Measurements from ENCODE around the gene SPIB.

Gene SPIB

DNA sequence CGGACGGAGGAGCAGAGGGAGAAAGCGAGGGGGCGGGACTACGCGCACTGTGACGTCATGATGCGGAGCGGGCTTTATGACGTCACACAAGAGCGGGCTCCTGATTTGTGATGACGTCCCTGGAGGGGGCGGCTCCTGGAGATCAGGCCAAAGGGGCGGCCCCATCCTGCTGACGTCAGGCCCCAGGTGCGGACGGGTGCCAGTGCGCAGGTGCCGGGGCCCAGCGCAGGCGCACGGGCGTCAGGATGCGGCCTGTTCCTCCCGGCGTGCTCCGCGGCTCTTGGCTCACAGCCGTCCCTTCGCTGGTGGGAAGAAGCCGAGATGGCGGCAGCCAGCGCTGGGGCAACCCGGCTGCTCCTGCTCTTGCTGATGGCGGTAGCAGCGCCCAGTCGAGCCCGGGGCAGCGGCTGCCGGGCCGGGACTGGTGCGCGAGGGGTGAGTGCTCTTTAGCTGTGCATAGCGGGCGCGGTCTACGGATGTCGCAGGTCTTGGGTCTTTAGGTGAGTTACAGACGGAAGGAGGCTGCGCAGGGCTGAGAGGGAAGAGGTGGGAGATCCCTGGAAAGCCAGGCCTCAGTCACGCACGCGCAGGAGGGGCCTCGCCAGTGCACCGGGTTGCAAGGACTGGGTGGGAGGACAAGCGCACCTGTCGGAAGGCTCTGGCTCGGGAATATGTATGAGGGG lies 57.6 kb downstream of the SPIB start, which contains the start of the genes EMC10 and GARIN5A:
Gene EMC10, plus strand, starts transcription at position 284 of the 683 bp plus-strand sequence. Its CDS starts 38 bp downstream, at position 322.
Gene GARIN5A, minus strand, starts transcription at position 625 of the 683 bp plus-strand sequence. Its CDS starts 460 bp downstream, at position 165.
- DNase-seq, result peak; percentile 96

DNA sequence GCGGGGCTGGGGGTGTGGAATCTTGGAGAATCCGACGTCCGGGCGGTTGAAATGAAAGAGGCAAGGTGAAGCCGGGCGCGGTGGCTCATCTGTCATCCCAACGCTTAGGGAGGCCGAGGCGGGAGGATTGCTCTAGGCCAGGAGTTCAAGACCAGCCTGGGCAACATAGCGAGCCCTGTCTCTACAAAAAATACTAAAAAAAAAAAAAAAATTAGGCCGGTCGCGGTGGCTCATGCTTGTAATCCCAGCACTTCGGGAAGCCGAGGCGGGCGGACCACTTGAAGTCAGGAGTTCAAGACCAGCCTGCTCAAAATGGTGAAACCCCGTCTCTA lies 58.1 kb downstream of the SPIB start:
- DNase-seq, result no peak

DNA sequence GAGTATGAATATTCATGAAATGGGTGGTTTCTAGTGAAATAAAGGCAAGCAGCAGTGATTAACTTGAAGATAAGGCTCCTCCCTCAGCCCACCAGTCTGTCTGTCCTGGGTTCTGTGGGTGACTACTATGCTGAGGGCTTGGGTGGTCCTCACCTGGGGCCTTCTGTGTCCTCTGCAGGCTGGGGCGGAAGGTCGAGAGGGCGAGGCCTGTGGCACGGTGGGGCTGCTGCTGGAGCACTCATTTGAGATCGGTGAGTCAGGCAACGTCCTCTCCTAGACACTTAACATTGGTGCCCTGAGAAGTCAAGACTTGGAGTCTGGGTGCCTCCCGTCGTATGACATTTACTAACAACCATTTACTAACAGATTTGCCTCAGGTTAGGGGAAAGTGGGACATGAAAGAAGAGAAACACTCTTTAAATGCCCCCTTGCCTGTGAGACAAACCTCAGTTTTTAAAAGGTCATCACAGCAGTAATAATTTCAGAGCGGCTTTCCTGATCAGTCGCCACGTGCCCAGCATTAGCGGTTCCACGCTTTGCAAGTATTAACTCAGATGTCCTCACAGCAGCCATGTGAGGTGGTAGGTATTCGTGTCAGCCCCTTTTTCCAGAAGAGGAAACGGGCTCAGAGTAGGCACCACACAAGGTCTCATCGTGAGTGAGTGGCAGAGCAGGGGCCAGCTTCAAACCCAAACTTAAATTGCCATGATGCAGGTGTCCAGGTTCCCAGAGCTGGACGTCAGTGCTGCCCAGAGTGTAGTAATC lies 59.2 kb downstream of the SPIB start:
- DNase-seq, result no peak

DNA sequence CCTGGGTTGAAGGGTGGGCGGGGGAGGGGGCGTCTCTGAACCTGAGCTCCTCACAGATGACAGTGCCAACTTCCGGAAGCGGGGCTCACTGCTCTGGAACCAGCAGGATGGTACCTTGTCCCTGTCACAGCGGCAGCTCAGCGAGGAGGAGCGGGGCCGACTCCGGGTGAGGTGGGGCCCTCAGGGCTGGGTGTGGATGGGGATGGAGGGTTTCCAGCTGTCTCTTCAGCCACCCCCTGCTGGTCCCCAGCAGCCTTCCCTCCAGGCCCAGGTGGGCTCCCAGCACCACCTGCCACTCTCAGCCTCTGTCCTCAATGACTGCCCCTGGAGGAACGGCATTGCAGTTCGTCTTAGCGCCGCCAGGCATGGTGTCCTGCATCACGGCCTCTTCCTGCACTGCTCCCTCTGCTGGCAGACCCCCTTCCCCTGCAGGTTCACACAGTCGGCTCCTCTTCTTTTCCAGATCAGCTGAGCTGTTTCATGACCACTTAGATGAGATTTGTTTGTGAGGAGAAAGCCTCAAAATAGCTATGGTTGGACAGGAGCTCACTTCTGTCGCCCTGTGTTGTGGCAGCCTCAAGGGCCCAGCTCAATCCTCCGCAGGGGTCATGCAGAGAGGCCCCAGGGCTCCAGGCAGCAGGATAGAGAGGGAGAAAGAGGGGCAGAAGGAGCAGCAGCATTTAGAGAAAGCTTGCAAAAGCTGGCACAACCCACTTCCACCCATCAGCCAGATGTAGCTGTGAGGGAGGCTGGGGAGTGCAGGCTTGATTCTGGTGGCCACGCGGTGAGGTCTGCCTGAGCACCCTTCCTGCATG lies 60.4 kb downstream of the SPIB start:
- no peak for DNase-seq

DNA sequence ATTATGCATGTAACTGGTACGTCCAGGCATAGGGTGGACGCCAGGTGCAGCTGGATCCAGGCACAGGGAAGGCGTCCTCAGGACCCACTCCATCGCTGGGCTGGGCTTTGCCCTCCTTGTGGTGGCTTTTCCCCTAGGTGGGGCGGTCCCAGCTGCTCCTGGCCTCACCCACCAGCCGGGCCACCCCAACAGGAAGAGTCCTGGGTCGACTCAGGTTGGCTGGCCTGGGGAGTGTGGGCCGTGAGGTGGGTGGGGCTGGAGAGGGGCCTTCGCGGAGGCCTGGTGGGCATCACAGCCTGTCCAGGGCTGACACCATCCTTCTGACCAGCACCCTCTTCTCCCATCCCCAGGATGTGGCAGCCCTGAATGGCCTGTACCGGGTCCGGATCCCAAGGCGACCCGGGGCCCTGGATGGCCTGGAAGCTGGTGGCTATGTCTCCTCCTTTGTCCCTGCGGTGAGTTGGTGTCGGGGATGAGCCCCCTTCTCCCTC lies 61.1 kb downstream of the SPIB start:
- no peak for DNase-seq

DNA sequence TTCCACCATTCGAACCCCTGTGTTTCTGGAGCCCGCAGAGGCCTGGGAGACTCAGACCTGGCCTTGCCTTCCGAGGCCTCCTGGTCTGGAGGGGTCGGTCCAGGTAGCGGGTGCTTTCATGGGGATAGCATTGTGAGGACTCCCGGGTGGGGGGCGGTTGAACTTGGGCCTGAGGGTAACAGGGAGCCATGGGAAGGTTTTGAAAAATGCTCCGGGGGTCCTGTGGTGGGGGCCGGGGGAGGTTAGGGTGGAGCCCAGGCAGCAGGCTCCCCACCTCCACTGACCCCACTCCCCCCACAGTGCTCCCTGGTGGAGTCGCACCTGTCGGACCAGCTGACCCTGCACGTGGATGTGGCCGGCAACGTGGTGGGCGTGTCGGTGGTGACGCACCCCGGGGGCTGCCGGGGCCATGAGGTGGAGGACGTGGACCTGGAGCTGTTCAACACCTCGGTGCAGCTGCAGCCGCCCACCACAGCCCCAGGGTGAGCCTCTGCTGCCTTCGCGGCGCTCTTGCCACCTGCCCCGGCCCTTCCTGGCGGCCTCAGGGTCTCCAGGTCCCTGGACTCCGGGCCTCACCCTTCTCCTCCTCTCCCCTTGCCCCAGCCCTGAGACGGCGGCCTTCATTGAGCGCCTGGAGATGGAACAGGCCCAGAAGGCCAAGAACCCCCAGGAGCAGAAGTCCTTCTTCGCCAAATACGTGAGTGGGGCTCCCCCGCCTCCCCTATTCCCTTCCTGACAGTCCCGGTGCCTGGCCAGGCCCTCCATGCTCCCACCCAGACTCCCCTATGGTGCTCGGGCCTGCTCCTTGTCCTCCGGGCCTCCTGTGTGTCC lies 61.8 kb downstream of the SPIB start:
- DNase-seq, result no peak

Measured in central memory CD4-positive, alpha-beta T cell (primary cell).